Testis (tissue), 2 donors: ENCODE measurements around the gene CUEDC1.

Experiments
- CTCF ChIP-seq, 3 experiments: fragments of 450-650 bp in 2 of 3; fragments of 200-600 bp in 1 of 3; sonication (generic) in 1 of 3; IDR thresholded peaks; one replicate each; pipeline ENCODE4 v1.5.1; 2016 to 2019; ENCODE audit warnings: antibody characterized with exemption in 3 of 3, mild to moderate bottlenecking in 2 of 3, moderate library complexity in 1 of 3
- POLR2A ChIP-seq: fragments of 450-650 bp; IDR thresholded peaks from one replicate; pipeline ENCODE4 v1.6.1; 2017; ENCODE audit warnings: antibody characterized with exemption, mild to moderate bottlenecking, moderate library complexity

GRCh38 chr17:57939797-57940196 is 15.4 kb downstream of the CUEDC1 start:
- TF ChIP-seq CTCF (IDR thresholded peaks at IDR 0.05) = no peak
- TF ChIP-seq POLR2A = no peak
